Spleen (tissue), 7 donors: Measurements from ENCODE around the gene POLD3.

Source experiments
- POLR2AphosphoS5 ChIP-seq, 3 donors: sonication (generic); formaldehyde crosslinking; IDR thresholded peaks; one replicate each; pipeline ENCODE4 v1.5.1; 2017; ENCODE audit warnings: antibody characterized with exemption in 3 of 3
- TF ChIP-seq, protein P1 (sequence below), 11 experiments: fragments of 200-600 bp in 7 of 11; fragments of 450-650 bp in 4 of 11; sonication (generic) in 4 of 11; IDR thresholded peaks in 8 of 11; conservative IDR thresholded peaks in 3 of 11; 1 replicate in 7 of 11; 2 replicates in 4 of 11; pipeline versions ENCODE4 v1.4.0 to v1.8.0; 2016 to 2021; ENCODE audit warnings: antibody characterized with exemption in 11 of 11, inconsistent platforms in 4 of 11, mild to moderate bottlenecking in 1 of 11
- donor health status: DM: no; HTN: no; CAD: no; lungs with moderate emphysema.
- donor health status: DM: no; HTN: no; CAD: no.
- donor health status: DM: no; HTN: no; CAD: no.

DNA sequence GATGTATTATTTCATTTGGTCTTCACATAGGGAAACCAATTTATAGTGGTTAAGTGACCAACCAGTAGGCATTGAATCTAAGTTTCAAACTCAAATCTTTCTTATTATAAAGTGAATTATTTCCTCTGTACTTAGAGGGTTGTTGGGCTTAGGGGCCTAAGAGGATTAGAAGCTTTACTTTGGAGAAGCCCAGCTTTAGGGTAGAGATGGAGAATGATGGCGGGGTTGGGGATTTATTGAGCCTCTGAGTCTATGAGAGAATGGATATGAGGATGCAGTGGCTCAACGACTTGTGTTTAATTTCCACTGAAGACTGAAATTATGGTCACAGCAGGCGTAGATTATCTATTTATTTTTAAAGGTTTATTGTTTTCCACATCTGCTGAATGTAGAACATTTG is 83.4 kb downstream of the POLD3 start:
- TF ChIP-seq, protein P1, sequence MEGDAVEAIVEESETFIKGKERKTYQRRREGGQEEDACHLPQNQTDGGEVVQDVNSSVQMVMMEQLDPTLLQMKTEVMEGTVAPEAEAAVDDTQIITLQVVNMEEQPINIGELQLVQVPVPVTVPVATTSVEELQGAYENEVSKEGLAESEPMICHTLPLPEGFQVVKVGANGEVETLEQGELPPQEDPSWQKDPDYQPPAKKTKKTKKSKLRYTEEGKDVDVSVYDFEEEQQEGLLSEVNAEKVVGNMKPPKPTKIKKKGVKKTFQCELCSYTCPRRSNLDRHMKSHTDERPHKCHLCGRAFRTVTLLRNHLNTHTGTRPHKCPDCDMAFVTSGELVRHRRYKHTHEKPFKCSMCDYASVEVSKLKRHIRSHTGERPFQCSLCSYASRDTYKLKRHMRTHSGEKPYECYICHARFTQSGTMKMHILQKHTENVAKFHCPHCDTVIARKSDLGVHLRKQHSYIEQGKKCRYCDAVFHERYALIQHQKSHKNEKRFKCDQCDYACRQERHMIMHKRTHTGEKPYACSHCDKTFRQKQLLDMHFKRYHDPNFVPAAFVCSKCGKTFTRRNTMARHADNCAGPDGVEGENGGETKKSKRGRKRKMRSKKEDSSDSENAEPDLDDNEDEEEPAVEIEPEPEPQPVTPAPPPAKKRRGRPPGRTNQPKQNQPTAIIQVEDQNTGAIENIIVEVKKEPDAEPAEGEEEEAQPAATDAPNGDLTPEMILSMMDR (IDR thresholded peaks at IDR 0.05 in 8 of 11, conservative IDR thresholded peaks at IDR 0.05 in 3 of 11): no peak
- TF ChIP-seq POLR2AphosphoS5 (IDR thresholded peaks at IDR 0.05): no peak
